HG03575 (cell line): ENCODE results near the gene SRPRB.

Source experiments
- ATAC-seq: cut with Tn5 transposase; IDR thresholded peaks from one replicate; pipeline ENCODE4 v1.9.1; 2021; ENCODE audit not compliant: unreplicated experiment, insufficient number of reproducible peaks, low FRiP score; ENCODE audit errors: extremely low read depth

Gene SRPRB

GRCh38 chr3:133856316-133856715 lies 50.7 kb downstream of the SRPRB start:
- no peak for ATAC-seq

GRCh38 chr3:133857767-133858166 lies 52.2 kb downstream of the SRPRB start:
- ATAC-seq: no peak

DNA sequence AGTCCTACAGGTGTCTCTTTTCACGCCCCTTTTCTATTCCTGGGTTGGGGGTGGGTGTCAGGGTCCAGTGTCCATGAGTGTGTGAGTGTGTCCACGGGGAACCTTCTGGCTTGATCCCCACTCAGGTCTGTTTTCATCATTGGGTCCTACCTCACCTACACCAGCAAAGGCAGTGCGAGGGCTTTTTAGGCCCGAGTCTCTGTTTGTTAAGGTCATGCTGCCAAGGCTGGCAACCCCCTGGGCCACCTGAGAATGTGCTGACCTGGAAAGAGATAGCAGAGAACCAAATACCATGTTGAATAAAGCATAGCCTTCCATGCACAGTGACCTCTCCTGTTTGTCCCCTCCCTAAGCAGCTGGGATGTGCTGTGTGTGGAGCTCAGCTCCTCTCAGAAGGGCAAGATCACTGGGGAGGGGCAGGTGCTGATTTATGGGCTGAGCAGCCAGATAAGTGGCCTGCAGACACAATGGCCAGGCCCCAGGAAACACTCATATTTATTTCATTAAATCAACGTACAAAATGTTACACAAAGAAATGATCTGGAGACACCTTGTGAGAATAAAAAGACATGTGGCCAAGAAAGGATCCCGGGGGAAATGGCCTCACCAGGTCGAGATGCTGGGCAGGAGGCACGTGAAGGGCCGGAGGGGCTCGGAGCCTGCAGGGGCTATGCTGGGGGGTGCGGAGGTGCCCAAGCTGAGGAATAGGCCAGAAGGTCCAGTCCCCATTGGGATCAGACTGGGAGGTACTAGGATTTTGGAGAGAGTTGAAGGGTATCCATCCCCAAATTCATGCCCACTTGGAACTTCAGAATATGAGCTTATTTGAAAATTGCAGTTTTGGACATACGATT lies 54.0 kb downstream of the SRPRB start:
- no peak for ATAC-seq

GRCh38 chr3:133860519-133860918 lies 54.9 kb downstream of the SRPRB start:
- ATAC-seq: no peak

DNA sequence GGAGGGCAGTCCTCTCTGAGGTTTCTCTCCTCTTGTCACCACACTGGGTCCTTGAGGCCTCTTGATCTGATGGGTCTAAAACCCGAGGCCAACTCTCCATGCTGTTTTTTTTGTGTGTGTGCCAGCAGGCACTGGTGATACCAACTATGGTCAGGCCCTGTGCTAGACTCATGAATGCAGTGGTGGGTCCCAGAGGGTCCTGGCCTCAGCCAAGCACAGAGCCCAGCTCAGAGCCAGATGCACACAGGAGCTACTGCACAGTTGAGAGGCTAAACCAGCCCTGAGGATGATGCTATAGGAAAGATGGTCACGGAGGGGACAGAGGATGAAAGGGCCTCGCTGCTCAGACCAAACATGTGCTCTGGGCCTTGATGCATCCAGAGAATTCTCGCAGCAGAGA lies 56.5 kb downstream of the SRPRB start:
- no peak for ATAC-seq

- no peak for ATAC-seq
Measured at GRCh38 chr3:133863911-133864310, 58.3 kb downstream of the SRPRB start.

- no peak for ATAC-seq
Measured at GRCh38 chr3:133864616-133865015, 59.0 kb downstream of the SRPRB start.

GRCh38 chr3:133865136-133865855 lies 59.7 kb downstream of the SRPRB start:
- no peak for ATAC-seq

DNA sequence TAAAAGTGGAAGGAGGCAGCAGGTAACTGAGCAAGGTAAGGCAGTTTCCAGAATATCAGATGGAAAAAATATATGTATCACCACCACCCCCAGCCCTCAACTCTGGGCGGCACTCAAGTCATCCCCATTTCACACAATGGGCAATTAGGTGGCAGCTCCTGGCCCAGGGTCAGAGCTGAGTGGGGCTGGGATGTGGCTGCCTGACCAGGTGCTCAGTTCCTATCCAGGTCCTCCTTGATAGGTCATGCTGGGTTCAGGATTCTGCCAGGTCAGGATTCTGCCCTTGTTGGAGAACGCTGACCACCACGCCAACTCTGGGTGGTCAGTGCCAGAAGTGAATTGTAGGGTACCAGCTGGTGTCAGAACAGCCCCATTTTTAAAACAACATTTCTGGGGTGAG lies 60.5 kb downstream of the SRPRB start:
- no peak for ATAC-seq

GRCh38 chr3:133868186-133868585 lies 62.6 kb downstream of the SRPRB start:
- no peak for ATAC-seq

- no peak for ATAC-seq
Measured at GRCh38 chr3:133868758-133869475, 63.3 kb downstream of the SRPRB start.

DNA sequence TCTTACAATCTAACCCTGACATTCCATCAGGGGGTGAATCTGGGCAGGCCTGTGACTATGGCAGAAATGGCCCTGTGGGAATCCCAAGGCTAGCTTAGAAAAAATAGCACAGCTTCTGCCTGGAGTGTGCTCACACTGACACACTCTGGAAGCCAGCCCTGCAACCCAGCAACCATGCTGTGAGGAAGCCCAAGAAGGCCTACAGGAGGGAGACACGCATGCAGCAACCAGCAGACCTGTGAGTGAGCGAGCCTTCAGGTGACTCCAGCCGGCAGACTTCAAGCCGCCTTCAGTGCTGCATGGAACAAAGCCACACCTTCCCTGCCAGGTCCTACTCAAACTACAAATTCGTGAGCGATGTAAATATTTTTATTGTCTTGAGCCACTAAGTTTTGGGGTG lies 64.0 kb downstream of the SRPRB start:
- ATAC-seq: no peak

DNA sequence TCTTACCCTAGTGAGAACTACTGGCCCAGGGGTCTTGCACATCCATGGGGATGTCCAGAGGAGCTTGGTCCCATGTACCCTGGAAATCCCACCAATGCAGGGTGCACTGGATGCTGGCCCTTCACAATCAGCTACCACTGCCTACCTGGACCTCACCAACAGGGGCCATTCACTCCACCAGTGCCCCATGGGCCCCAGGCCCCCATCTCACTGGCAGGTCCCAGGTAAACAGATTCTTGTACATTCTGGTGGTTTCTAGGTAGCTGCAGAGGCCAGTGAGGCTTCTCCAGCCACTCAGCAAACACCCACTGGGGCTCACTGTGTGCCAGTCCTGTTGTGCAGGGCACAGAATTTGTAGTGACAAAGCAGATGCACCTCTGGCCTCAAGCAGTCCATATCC lies 65.2 kb downstream of the SRPRB start:
- ATAC-seq: no peak
